Heart right ventricle (tissue), 16 donors: Measurements from ENCODE around the gene MYH11. TPM values are rescaled to one million over a fixed set of nuclear protein-coding genes. Genes with fewer than 3 reads are reported as not detected.
A peak's percentile ranks its signal among the peaks of the same experiment; 100 is the strongest.

Experiments used
- ATAC-seq, 8 donors: fragments of 200-7000 bp; cut with Tn5 transposase; one replicate each; pipeline ENCODE4 v1.9.1; 2020; ENCODE audit warnings: mild to moderate bottlenecking in 8 of 8, moderate library complexity in 8 of 8, moderate number of reproducible peaks in 1 of 8
- DNase-seq, 2 donors: peaks; one replicate each; pipeline ENCODE4 v3.0.0-alpha.2; 2020
- H3K27ac ChIP-seq, 10 donors: fragments of 200-600 bp; sonication (generic) in 2 of 10; one replicate each; pipeline versions ENCODE4 v1.5.0 to v1.8.0; 2020 to 2022; ENCODE audit warnings: mild to moderate bottlenecking in 3 of 10
- H3K27me3 ChIP-seq, 7 donors: fragments of 200-600 bp; one replicate each; pipeline ENCODE4 v1.8.0; 2021 to 2022; ENCODE audit warnings: mild to moderate bottlenecking in 2 of 7
- H3K36me3 ChIP-seq, 9 donors: fragments of 200-600 bp; sonication (generic) in 1 of 9; one replicate each; pipeline versions ENCODE4 v1.5.0 to v1.8.0; 2020 to 2022; ENCODE audit warnings: mild to moderate bottlenecking in 2 of 9
- H3K4me1 ChIP-seq, 9 donors: fragments of 200-600 bp; sonication (generic) in 1 of 9; one replicate each; pipeline versions ENCODE4 v1.5.0 to v1.8.0; 2020 to 2022; ENCODE audit warnings: mild to moderate bottlenecking in 4 of 9
- H3K4me3 ChIP-seq, 10 donors: fragments of 200-600 bp; sonication (generic) in 2 of 10; one replicate each; pipeline versions ENCODE4 v1.5.0 to v1.8.0; 2020 to 2022; ENCODE audit warnings: mild to moderate bottlenecking in 7 of 10, moderate library complexity in 2 of 10
- H3K9me3 ChIP-seq, 11 donors: fragments of 200-600 bp in 10 of 11; sonication (generic) in 2 of 11; one replicate each; pipeline versions ENCODE4 v1.5.0 to v1.8.0; 2013 to 2022; ENCODE audit warnings: mild to moderate bottlenecking in 2 of 11, control low read depth in 1 of 11, moderate library complexity in 1 of 11
- CTCF ChIP-seq, 9 donors: fragments of 200-600 bp; sonication (generic) in 2 of 9; IDR thresholded peaks; one replicate each; pipeline versions ENCODE4 v1.5.0 to v1.8.0; 2021 to 2022; ENCODE audit warnings: antibody characterized with exemption in 9 of 9, mild to moderate bottlenecking in 5 of 9, moderate library complexity in 1 of 9
- WGBS, 2 donors: extraction: QIAGEN DNeasy Blood & Tissue Kit; methylation state at CpG; one replicate each; pipeline ENCODE4 v1.1.7; 2013; ENCODE audit warnings: inconsistent platforms in 1 of 2; 5-methylcytosine and 5-hydroxymethylcytosine counted together
- intact Hi-C, 10 donors: fragments of 100-400 bp; cut with DNase I; formaldehyde crosslinking; loops; one replicate each; pipeline versions ENCODE4 v1.11.1 to v1.14.2; 2022
- polyA plus RNA-seq, 2 donors: library from polyadenylated mRNA; stranded (reverse); fragments of 200-250 nt; gene quantifications; one replicate each; pipeline ENCODE4 v1.2.3, GENCODE V29; 2013
- total RNA-seq, 10 donors: library from RNA; stranded (reverse); fragmentation: NEBNext Ultra II Directional in 3 of 10; extraction: Animal tissue kit (Norgen Biotek cat#: 25700) in 3 of 10; gene quantifications; one replicate each; pipeline versions ENCODE4 v1.2.1 to v1.2.4, GENCODE V29; 2021 to 2023
- donor health status: Arrhythmogenic right ventricular cardiomyopathy.
- donor health status: ischemic (EF 13 %, LVEDD 7.1; RV severe dilation, severe dysfunction).
- donor health status: healthy with polysubstance abuse.
- donor health status: DM: no; HTN: yes; CAD: no.
- donor health status: DM: no; HTN: no; CAD: no.
- donor health status: ischemic (EF 25% LVEDD 6.9; RV normal size, moderate dysfunction).
- donor health status: ischemic (EF 25% LVEDD 5.7; RV mildly dilated, moderate dysfunction).
- donor health status: healthy.
- donor health status: DM: yes; HTN: yes; CAD: no.
- donor health status: Ischemic cardiomyopathy.
- donor health status: ischemic (EF 35%, LVEDD 5.7; RV mildly dilated, moderate dysfunction).
- donor health status: nonischemic (EF 11% LVEDD 7.7; RV severe dilation, severe dysfunction).
- donor health status: DM: yes; HTN: yes; CAD: no.
- donor health status: PGD.
- donor health status: ischemic (EF 29% LVEDD 5.4; RV normal size, mild dysfunction).
- donor health status: nonischemic (EF 23%, LVEDD 6.1; RV moderate dilation, normal function).

The MYH11 gene
- total and polyA plus RNA-seq, 12 donors, result 9.8 to 46.7 (median 23.5) TPM

DNA sequence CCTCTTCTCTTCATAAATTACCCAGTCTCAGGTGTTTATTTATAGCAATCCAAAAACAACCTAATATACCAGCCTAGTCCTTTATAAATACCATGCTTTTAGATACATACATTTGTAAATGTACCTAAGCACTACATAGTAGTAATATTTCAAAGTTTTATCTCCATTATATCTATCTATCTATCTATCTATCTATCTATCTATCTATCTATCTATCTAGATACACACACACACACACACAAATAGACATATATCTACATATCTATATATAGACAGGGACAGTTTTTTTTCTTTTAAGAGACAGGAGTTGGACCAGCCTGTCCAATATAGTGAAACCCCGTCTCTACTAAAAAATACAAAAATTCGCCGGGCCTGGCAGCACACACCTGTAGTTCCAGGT is 25.7 kb upstream of the MYH11 start:
- ATAC-seq (no peak), DNase-seq (no peak)
- no peaks in the 10 kb centered on the region for H3K27me3 ChIP-seq
- no peak for TF ChIP-seq CTCF (IDR thresholded peaks at IDR 0.05)
- H3K36me3 ChIP-seq, result peaks cover 0 to 60% (median 18%) of the 10 kb centered on the region in 9 donors
- intact Hi-C loops, result loop anchor here in 2 of 10 donors (10.0 kb wide), 2 partner anchors 112 to 142 kb away; no protein-coding TSS in a partner anchor
- 97% methylated on average over 3 of the region's 3 CpGs for WGBS, 2 donors
- H3K9me3 ChIP-seq, result no peaks in the 10 kb centered on the region
- H3K4me1 ChIP-seq, result peaks cover 0 to 32% (median 19%) of the 10 kb centered on the region in 9 donors
- H3K4me3 ChIP-seq, result no peak overlapping the region
- H3K27ac ChIP-seq, result no peak overlapping the region

DNA sequence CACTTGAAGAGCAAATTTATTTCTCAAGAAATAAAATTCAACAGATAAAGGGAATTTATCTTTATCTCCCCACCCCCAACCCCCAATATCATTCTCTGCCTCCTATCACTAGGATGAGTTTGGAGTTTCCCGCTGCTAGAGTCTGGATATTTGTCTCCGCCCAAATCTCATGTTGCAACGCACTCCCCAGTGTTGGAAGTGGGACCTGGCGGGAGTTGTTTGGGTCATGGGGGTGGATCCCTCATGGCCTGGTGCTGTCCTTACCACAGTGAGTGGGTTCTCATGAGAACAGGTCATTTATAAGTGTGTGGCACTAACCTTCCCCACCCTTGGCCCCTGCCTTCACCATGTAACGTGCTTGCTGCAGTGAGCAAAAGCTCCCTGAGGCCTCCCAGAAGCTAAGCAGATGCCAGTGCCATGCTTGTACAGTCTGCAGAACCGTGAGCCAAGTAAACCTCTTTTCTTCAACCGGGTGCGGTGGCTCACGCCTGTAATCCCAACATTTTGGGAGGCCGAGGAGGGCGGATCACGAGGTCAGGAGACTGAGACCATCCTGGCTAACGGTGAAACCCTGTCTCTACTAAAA is 25.1 kb upstream of the MYH11 start:
- H3K27me3 ChIP-seq, result no peaks in the 10 kb centered on the region
- intact Hi-C loops, result loop anchor here in 2 of 10 donors (10.0 kb wide), 2 partner anchors 113 to 143 kb away; no protein-coding TSS in a partner anchor
- no peaks in the 10 kb centered on the region for H3K9me3 ChIP-seq
- peak in 1 of 8 donors; percentile 26 for ATAC-seq
- DNase-seq, result no peak
- H3K4me3 ChIP-seq, result no peak overlapping the region
- 95 to 96% methylated on average over 13 of the region's 13 CpGs for WGBS, 2 donors
- peaks cover 0 to 67% (median 25%) of the 10 kb centered on the region in 9 donors for H3K36me3 ChIP-seq
- peaks cover 0 to 25% (median 12%) of the 10 kb centered on the region in 9 donors for H3K4me1 ChIP-seq
- H3K27ac ChIP-seq, result no peak overlapping the region
- no peak for TF ChIP-seq CTCF (IDR thresholded peaks at IDR 0.05)

DNA sequence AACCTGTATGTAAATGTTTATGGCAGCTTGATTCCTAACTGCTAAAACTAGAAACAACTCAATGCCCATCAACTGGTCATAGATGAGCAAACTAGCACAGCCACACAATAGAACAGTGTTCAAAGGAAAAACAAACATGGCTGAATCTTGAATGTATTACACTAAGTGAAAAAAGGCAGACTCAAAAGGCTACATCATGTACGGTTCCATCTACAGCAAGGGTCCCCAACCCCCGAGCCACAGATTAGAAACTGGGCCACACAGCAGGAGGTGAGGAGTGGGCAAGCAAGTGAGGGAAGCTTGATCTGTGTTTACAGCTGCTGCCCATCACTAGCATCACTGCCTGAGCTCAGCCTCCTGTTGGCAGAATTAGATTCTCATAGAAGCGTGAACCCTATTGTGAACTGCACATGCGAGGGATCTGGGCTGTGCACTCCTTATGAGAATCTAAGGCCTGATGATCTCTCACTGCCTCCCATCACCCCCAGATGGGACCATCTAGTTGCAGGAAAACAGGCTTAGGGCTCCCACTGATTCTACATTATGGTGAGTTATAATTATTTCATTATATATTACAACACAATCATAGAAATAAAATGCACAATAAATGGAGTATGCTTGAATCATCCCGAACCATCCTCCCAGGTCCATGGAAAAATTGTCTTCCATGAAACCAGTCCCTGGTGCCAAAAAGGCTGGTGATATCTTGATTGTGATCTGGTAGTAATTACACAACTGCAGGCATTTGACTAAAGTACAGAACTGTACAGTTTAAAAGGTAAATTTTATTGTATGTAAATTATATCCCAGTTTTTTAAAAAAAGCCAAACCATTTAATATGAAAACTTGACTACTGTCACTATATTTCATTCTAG is 23.8 kb upstream of the MYH11 start:
- 88 to 90% methylated on average over 5 of the region's 5 CpGs for WGBS, 2 donors
- no peak for ATAC-seq
- no peak for TF ChIP-seq CTCF (IDR thresholded peaks at IDR 0.05)
- no peak overlapping the region for H3K4me3 ChIP-seq
- H3K4me1 ChIP-seq, result peaks cover 0 to 13% (median 1%) of the 10 kb centered on the region in 9 donors
- H3K27ac ChIP-seq, result no peak overlapping the region
- intact Hi-C loops, result loop anchor here in 2 of 10 donors (10.0 kb wide), 2 partner anchors 114 to 144 kb away; no protein-coding TSS in a partner anchor
- DNase-seq, result no peak
- H3K9me3 ChIP-seq, result no peaks in the 10 kb centered on the region
- H3K27me3 ChIP-seq, result no peaks in the 10 kb centered on the region
- H3K36me3 ChIP-seq, result peaks cover 0 to 79% (median 25%) of the 10 kb centered on the region in 9 donors

DNA sequence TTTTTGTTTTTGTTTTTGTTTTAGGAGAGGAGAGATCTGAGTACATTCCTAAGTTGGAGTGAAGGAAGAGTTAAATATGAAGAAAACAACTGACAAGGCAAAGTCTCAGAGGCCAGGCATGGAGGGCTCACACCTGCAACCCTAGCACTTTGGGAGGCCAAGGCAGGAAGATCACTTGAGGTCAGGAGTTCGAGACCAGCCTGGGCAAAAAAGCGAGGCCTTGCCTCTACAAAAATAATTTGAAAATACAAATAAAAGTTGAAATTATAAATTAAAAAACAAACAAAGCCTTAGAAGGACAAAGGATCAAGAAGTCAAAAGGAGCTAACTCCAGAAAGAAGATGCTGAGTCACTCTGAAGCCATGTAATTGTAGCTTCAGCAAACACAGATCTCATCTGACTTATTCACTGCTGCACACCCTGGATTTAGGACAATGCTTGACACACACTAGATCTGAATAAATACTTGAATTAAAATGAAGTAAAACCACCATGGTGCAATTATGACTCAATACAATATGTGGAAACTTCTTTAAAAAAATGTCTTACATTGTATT is 22.5 kb upstream of the MYH11 start:
- no peak overlapping the region for H3K4me3 ChIP-seq
- ATAC-seq (no peak), DNase-seq (no peak)
- H3K36me3 ChIP-seq, result peaks cover 0 to 84% (median 25%) of the 10 kb centered on the region in 9 donors
- WGBS, 2 donors, result 86 to 98% methylated on average over 2 of the region's 2 CpGs
- H3K27ac ChIP-seq, result peak overlapping the region in 1 of 10 donors; percentile 19
- no peak for TF ChIP-seq CTCF (IDR thresholded peaks at IDR 0.05)
- intact Hi-C loops, result loop anchor here in 3 of 10 donors (5.0 to 10.0 kb wide), 3 partner anchors 248 to 255 kb away; no protein-coding TSS in a partner anchor
- peaks cover 0 to 18% (median 7%) of the 10 kb centered on the region in 9 donors for H3K4me1 ChIP-seq
- no peaks in the 10 kb centered on the region for H3K27me3 ChIP-seq
- no peaks in the 10 kb centered on the region for H3K9me3 ChIP-seq
